HG03432 (cell line): ENCODE measurements around the gene STAT5B.
"Not testable (repeated sequence)": the region's sequence is repeated elsewhere in the genome, so short reads cannot be mapped to it uniquely, and the experiment has no call there.

Experiments
- ATAC-seq: cut with Tn5 transposase; IDR thresholded peaks from one replicate; pipeline ENCODE4 v1.9.1; 2021; ENCODE audit warnings: mild to moderate bottlenecking, moderate library complexity; ENCODE audit not compliant: unreplicated experiment

STAT5B gene

DNA sequence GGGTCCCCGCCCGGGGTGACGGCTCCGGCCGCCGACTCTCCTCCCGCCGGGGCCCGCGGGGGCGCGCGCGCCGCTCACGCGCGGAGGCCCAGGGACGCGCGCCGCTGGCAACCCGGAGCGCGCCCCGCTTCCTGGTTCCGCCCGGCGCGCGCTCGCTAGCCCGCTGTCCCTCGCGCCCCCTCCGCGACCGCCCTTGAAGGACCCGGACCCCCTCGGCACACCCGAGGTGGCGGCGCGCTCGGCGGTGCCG is at the start of gene STAT5B:
TSS of gene STAT5B (minus strand) at position 33 of the 250 bp plus-strand sequence. CDS start 44,264 bp downstream, outside the sequence.
- ATAC-seq: peak; percentile 67

DNA sequence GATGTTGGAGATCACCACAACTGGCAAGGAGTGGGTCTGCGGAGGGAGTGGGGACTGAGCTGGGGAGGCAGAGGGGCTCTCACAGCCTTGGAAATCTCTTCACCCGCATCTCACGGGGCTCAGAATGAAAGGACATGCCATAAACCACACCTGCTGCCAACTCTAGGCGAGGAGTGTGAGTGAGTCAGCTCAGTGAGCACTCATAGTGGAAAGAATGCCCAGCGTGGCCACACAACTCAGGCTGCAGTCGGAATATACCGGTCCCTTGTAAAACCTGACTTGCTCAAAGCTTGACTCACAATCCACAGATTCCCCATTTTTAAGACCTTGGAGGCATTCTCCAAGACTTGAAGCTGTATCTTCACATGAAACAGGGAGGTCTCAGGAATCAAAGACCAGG is 48.8 kb upstream of the STAT5B start:
- no peak for ATAC-seq

DNA sequence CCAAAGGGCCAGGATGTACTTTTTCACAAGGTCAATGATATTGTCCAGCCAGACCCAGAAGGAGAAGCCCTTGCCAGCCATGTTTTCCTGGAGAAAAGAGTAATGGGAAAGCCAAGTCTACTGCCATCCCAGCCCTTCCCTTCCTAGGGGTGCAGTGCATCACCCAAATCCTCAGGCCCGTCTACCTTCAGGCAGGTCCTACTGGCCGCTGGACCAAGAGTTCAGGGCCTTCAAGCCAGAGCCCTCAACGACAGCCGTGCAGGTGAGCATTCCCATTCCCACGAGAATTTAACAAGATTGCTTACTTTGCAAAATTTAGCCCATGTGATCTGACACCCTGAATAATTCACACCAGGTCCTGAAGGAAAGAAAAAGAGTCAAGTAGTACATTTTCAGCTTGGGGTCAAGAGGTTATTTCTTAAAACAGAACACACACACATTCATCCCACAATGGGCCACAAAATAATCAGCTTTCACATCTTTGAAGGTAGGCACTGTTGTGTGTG is 47.1 kb upstream of the STAT5B start:
- ATAC-seq: no peak

GRCh38 chr17:42322382-42323267 is 46.4 kb upstream of the STAT5B start:
- peak; percentile 46 for ATAC-seq

DNA sequence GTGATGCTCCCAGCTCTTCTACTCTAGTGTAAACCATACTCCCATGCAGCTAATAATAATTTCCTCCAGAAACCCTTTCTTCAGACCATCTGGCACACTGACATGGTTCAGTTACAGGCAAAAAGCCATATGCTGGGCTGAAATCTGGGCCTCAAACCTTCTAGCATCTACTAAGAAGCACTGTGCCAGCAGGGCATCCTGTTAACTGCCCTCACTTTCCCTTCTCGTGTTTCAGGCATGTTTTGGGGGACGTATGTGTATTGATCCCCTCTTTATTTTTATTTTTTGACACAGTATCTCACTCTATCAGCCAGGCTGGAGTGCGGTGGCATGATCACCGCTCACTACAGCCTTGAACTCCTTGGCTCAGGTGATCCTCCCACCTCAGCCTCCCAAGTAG is 45.4 kb upstream of the STAT5B start:
- no peak for ATAC-seq

GRCh38 chr17:42317967-42318366 is 41.8 kb upstream of the STAT5B start:
- not testable (repeated sequence) for ATAC-seq

DNA sequence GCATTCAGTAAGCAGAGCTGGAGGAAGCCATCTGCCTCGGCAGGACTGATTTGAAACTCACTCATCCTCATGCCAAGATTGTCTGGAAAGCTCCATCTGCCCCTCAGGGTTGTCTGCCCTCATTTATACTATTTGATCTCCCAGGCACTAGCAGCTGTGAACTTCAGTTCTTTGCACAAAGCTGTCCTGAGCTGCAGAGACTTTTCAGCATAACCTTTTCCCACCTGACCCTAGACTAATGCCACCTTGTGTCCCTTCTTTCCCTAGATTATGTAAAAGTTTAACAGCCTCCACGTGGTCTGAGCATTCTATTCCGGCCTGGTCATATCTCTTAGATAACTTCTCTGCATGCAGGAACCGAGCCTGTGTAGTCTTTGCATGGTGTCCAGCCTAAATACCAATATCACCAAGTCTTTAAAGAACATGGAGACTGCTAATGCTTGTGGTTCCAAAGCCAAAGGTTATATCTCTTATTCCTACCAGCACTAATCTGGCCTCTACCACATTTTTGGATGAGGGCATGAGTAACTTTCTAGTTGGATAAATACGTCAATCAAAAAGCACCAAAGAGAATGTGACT is 41.2 kb upstream of the STAT5B start:
- no peak for ATAC-seq

DNA sequence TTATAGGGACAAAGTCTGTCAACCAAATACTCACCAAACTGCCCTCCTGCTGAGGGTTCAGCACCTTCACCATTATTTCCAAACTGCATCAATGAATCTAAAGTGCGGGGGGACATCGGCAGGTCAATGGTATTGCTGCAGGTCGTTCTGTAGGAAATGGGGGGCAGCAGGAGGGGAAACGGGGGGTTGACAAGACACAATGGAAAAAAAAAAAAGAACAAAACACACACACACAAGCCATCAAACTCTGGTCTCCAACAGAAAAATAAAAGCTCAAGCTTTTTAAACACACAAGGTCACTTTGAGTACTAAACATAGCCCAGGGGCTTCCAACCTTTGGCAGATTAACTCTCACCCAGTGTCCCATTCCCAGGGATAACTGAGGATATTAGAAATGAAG is 40.6 kb upstream of the STAT5B start:
- no peak for ATAC-seq

DNA sequence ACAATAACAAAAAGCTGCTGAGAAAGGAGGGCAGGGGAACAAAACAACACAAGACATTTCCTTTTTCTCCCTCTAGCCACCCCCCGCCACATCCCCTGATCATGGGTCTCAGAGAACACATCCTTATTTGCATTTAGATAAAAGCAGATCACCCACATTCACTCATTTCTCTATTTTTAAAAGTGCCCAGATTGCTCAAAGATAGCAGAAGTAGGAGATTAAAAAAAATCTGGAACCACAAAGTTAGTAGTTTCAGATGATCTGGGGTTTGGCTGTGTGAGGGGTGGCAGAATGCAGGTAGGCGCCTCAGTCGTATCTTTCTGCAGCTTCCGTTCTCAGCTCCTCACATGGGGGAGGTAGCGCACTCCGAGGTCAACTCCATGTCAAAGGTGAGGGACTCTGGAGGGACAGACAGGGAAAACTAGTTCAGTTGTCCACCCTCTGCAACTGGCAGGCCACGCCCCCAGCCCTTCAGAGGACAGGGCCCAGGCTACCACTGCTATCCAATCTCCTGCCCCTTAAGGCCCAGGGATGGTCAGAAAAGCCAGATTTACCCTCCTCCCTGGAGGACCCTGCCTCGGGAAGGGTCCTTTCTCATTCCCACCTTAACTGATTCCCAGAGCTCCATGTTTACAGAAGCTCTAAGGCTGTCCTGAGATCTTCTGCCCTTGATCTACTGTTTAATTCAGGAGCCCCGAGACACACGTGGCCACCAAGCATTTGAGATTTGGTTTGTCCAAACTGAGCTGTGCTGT is 39.4 kb upstream of the STAT5B start:
- ATAC-seq: no peak

- no peak for ATAC-seq
These were observed 37.8 kb upstream of the STAT5B start for GRCh38 chr17:42313773-42314566.

GRCh38 chr17:42313389-42313772 is 37.2 kb upstream of the STAT5B start:
- no peak for ATAC-seq

- peak; percentile 54 for ATAC-seq
These were observed 36.3 kb upstream of the STAT5B start for GRCh38 chr17:42312285-42313130.

DNA sequence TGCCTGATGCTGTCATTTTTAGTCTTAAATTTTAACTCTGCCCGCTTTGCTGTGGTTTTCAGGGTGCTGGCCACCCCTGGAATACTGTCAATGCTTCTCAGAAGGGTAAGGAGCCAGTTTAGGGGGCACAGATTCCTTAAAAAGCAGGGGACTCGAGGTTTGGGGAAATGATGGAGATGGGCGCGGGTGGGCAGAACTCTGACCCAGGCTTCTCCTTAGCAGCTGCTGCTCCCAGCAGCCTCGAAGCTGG is 35.8 kb upstream of the STAT5B start:
- ATAC-seq: no peak

DNA sequence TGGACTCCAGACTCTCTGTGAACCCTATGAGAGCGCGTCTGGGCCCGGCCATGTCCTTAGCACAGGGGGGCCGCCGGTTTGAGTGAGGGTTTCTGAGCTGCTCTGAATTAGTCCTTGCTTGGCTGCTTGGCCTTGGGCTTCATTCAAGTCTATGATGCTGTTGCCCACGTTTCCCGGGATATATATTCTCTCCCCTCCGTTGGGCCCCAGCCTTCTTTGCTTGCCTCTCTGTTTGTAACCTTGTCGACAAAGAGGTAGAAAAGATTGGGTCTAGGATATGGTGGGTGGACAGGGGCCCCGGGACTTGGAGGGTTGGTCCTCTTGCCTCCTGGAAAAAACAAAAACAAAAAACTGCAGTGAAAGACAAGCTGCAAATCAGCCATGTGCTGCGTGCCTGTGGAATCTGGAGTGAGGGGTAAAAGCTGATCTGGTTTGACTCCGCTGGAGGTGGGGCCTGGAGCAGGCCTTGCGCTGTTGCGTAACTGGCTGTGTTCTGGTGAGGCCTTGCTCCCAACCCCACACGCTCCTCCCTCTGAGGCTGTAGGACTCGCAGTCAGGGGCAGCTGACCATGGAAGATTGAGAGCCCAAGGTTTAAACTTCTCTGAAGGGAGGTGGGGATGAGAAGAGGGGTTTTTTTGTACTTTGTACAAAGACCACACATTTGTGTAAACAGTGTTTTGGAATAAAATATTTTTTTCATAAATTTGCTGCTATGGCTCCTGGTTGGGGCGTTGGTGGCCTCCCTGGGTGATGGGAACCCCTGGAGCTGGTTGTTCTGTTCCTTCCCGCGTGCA is 35.2 kb upstream of the STAT5B start:
- ATAC-seq: no peak

GRCh38 chr17:42310787-42311215 is 34.6 kb upstream of the STAT5B start:
- no peak for ATAC-seq

GRCh38 chr17:42309986-42310786 is 34.0 kb upstream of the STAT5B start:
- no peak for ATAC-seq

GRCh38 chr17:42309142-42309541 is 33.0 kb upstream of the STAT5B start:
- ATAC-seq: no peak

- ATAC-seq: no peak
These were observed 32.3 kb upstream of the STAT5B start for GRCh38 chr17:42308446-42308845.
